ENCODE results near the gene KHDC3L. TPM values are rescaled to one million over a fixed set of nuclear protein-coding genes. Genes with fewer than 3 reads are reported as not detected.

KHDC3L gene
- total and polyA plus RNA-seq, 10 of the 15 experiments (the other 5 are each of a cell fraction or from before 2014, with no cell fraction given): not detected

GRCh38 chr6:73377225-73377624 lies 14.8 kb downstream of the KHDC3L start:
- TF ChIP-seq EGR1 (IDR thresholded peaks at IDR 0.05; ENCODE audit: borderline replicate concordance in 1 of 2, low read depth in 2 of 2, low read length in 2 of 2) (no peak), PAX8 (IDR thresholded peaks at IDR 0.05) (no peak), NKRF (conservative IDR thresholded peaks at IDR 0.05) (no peak), JUNB (IDR thresholded peaks at IDR 0.05) (no peak), RELA (IDR thresholded peaks at IDR 0.05; ENCODE audit: borderline replicate concordance, partially characterized antibody) (no peak), ZNF24 (IDR thresholded peaks at IDR 0.05) (no peak), ZBED1 (IDR thresholded peaks at IDR 0.05; ENCODE audit: borderline replicate concordance) (no peak), SMAD1 (IDR thresholded peaks at IDR 0.05; ENCODE audit: low read depth, partially characterized antibody) (no peak), SREBF2 (IDR thresholded peaks at IDR 0.05; ENCODE audit: low read length) (no peak), IRF4 (IDR thresholded peaks at IDR 0.05; ENCODE audit: low read depth, low read length) (no peak), BCL3 (IDR thresholded peaks at IDR 0.05; ENCODE audit: borderline replicate concordance, insufficient read depth, low read depth, low read length, poor library complexity, severe bottlenecking) (no peak), CBFB (IDR thresholded peaks at IDR 0.05; ENCODE audit: low read depth) (no peak)
- TF ChIP-seq, protein P1, sequence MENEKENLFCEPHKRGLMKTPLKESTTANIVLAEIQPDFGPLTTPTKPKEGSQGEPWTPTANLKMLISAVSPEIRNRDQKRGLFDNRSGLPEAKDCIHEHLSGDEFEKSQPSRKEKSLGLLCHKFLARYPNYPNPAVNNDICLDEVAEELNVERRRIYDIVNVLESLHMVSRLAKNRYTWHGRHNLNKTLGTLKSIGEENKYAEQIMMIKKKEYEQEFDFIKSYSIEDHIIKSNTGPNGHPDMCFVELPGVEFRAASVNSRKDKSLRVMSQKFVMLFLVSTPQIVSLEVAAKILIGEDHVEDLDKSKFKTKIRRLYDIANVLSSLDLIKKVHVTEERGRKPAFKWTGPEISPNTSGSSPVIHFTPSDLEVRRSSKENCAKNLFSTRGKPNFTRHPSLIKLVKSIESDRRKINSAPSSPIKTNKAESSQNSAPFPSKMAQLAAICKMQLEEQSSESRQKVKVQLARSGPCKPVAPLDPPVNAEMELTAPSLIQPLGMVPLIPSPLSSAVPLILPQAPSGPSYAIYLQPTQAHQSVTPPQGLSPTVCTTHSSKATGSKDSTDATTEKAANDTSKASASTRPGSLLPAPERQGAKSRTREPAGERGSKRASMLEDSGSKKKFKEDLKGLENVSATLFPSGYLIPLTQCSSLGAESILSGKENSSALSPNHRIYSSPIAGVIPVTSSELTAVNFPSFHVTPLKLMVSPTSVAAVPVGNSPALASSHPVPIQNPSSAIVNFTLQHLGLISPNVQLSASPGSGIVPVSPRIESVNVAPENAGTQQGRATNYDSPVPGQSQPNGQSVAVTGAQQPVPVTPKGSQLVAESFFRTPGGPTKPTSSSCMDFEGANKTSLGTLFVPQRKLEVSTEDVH (IDR thresholded peaks at IDR 0.05; ENCODE audit: low read depth, partially characterized antibody): no peak
- TF ChIP-seq, protein P2, sequence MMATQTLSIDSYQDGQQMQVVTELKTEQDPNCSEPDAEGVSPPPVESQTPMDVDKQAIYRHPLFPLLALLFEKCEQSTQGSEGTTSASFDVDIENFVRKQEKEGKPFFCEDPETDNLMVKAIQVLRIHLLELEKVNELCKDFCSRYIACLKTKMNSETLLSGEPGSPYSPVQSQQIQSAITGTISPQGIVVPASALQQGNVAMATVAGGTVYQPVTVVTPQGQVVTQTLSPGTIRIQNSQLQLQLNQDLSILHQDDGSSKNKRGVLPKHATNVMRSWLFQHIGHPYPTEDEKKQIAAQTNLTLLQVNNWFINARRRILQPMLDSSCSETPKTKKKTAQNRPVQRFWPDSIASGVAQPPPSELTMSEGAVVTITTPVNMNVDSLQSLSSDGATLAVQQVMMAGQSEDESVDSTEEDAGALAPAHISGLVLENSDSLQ (IDR thresholded peaks at IDR 0.05): no peak
- TF ChIP-seq, protein P3, sequence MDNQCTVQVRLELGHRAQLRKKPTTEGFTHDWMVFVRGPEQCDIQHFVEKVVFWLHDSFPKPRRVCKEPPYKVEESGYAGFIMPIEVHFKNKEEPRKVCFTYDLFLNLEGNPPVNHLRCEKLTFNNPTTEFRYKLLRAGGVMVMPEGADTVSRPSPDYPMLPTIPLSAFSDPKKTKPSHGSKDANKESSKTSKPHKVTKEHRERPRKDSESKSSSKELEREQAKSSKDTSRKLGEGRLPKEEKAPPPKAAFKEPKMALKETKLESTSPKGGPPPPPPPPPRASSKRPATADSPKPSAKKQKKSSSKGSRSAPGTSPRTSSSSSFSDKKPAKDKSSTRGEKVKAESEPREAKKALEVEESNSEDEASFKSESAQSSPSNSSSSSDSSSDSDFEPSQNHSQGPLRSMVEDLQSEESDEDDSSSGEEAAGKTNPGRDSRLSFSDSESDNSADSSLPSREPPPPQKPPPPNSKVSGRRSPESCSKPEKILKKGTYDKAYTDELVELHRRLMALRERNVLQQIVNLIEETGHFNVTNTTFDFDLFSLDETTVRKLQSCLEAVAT (IDR thresholded peaks at IDR 0.05): no peak
- Histone ChIP-seq H3K9me3 (replicated peaks; ENCODE audit: control insufficient read depth, insufficient read depth, low read length) (no peaks in the 10 kb centered on the region; the same call in 2 of the 3 replicates), H3K4me2 (ENCODE audit: control insufficient read depth, insufficient read depth) (no peak overlapping the region), H4K20me1 (ENCODE audit: control insufficient read depth, insufficient read depth) (no peaks in the 10 kb centered on the region), H3K4me3 (no peak overlapping the region), H3K4me1 (ENCODE audit: control insufficient read depth, insufficient read depth, low read length) (no peaks in the 10 kb centered on the region), H3K27ac (ENCODE audit: control insufficient read depth, insufficient read depth) (no peak overlapping the region), H3K36me3 (ENCODE audit: control insufficient read depth in 2 of 2, insufficient read depth in 2 of 2, low read length in 1 of 2) (no peaks in the 10 kb centered on the region), H2AFZ (ENCODE audit: control insufficient read depth, low read depth, low read length) (no peak overlapping the region), H3K9ac (ENCODE audit: control insufficient read depth, insufficient read depth, low read length) (no peak overlapping the region), H3K27me3 (replicated peaks in 1 of 2; ENCODE audit: control insufficient read depth in 2 of 2, insufficient read depth in 2 of 2, low read length in 1 of 2) (no peaks in the 10 kb centered on the region), H3K79me2 (ENCODE audit: control insufficient read depth, insufficient read depth, low read length) (no peaks in the 10 kb centered on the region)
- POLR2A ChIA-PET: no interaction called here
- no peak for ATAC-seq
- SMC1A ChIA-PET (ENCODE audit: uncharacterized antibody, unreplicated experiment): interaction anchor here (0.7 to 1.7 kb wide), 3 partner anchors 11 to 236 kb away, joined by 3 to 4 read pairs (median 3); no protein-coding TSS in a partner anchor
- BruUV-seq (replicated peaks): no TSS peak
- CTCF ChIA-PET: no interaction called here
- DNase-seq (ENCODE audit: low read depth, low spot score): no peak
- RAD21 ChIA-PET (ENCODE audit: unreplicated experiment): no interaction called here
- in situ Hi-C loops (cut with MboI) (no loop called here), intact Hi-C loops (cut with micrococcal nuclease; ENCODE audit: unreplicated experiment) (no loop called here)
- 11% methylated on average over 3 of the region's 3 CpGs for WGBS (ENCODE audit: insufficient coverage, insufficient replicate concordance, low lambda C conversion rate, missing lambda C conversion rate)
- FAIRE-seq: no peak

Measured in GM12878 (cell line).